Skeletal muscle tissue (tissue), 4 donors: ENCODE results near the gene BEND7. TPM values are rescaled to one million over a fixed set of nuclear protein-coding genes. Genes with fewer than 3 reads are reported as not detected.

ENCODE experiments used
- H3K27ac ChIP-seq: one replicate; pipeline ENCODE4 v1.7.0; 2013; ENCODE audit warnings: mild to moderate bottlenecking, low read depth, low read length, inconsistent platforms
- H3K27me3 ChIP-seq, 3 donors: one replicate each; pipeline ENCODE4 v1.7.0; 2013; ENCODE audit warnings: low read length in 3 of 3; ENCODE audit not compliant: control insufficient read depth in 3 of 3, insufficient read depth in 3 of 3
- H3K36me3 ChIP-seq, 3 donors: one replicate each; pipeline ENCODE4 v1.7.0; 2013; ENCODE audit warnings: low read length in 3 of 3; ENCODE audit not compliant: control insufficient read depth in 3 of 3, insufficient read depth in 3 of 3
- H3K4me1 ChIP-seq, 3 donors: one replicate each; pipeline ENCODE4 v1.7.0; 2013; ENCODE audit warnings: low read length in 3 of 3, mild to moderate bottlenecking in 3 of 3; ENCODE audit not compliant: control insufficient read depth in 3 of 3, insufficient read depth in 3 of 3
- H3K4me3 ChIP-seq, 3 donors: one replicate each; pipeline ENCODE4 v1.7.0; 2013; ENCODE audit warnings: low read length in 3 of 3
- H3K9ac ChIP-seq, 3 donors: one replicate each; pipeline ENCODE4 v1.7.0; 2013; ENCODE audit warnings: low read length in 3 of 3, mild to moderate bottlenecking in 3 of 3, moderate library complexity in 2 of 3, low read depth in 1 of 3
- H3K9me3 ChIP-seq, 3 donors: one replicate each; pipeline ENCODE4 v1.7.0; 2013; ENCODE audit warnings: low read length in 3 of 3; ENCODE audit not compliant: control insufficient read depth in 3 of 3
- total RNA-seq: library from RNA; depleted of rRNA; stranded (reverse); fragments of >200 nt; gene quantifications from one replicate; pipeline ENCODE4 v1.2.3, GENCODE V29; 2014
- donor health status: Osteomylitis.

BEND7 gene
- total RNA-seq, 1 donor from 2014 or later = 6.8 TPM

DNA sequence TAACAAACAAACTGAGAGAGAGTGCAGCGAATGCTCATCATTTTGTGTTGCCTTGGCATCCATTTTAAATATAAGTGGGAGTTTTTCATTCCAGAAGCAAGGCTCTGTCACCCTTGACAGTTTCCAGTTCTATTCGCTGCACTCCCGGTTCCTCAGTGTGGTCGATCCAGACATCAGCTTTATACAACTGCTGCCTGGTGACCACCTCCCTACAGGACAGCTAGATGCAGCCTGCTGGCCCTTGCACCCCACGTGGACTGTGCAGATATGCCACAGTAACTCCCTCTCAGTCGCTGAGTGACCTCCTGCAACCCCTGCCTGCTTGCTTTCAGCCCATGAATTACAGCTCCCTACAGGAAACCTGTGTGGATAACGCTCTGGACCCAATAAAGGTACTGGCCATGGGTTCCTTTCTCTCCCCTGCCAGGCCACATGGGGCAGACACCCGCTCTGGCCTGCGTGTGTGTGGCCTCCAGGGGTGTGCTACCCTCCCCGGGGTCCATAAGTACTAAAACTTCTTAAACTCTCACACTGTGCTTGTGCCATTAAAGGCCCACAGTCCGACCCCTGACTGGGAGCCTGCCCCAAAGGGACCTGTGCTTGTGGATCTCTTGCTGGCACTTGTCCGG, 23.6 kb downstream of the BEND7 start:
- Histone ChIP-seq H3K9me3 (no peaks in the 10 kb centered on the region), H3K4me3 (no peak overlapping the region), H3K36me3 (peaks cover 0 to 8% (median 5%) of the 10 kb centered on the region in 3 donors), H3K9ac (no peak overlapping the region), H3K4me1 (peaks cover 3 to 13% (median 11%) of the 10 kb centered on the region in 3 donors), H3K27me3 (no peaks in the 10 kb centered on the region), H3K27ac (no peak overlapping the region)

GRCh38 chr10:13503745-13504463, 24.9 kb downstream of the BEND7 start:
- Histone ChIP-seq H3K27me3 (no peaks in the 10 kb centered on the region), H3K4me3 (no peak overlapping the region), H3K9me3 (no peaks in the 10 kb centered on the region), H3K9ac (no peak overlapping the region), H3K4me1 (peaks cover 3 to 13% (median 11%) of the 10 kb centered on the region in 3 donors), H3K27ac (no peak overlapping the region), H3K36me3 (peaks cover 6 to 7% (median 7%) of the 10 kb centered on the region in 3 donors)

- Histone ChIP-seq H3K4me3 (no peak overlapping the region), H3K4me1 (peaks cover 3 to 13% (median 11%) of the 10 kb centered on the region in 3 donors), H3K9ac (peak overlapping the region in 1 of 3 donors; percentile 30), H3K36me3 (peaks cover 6 to 7% (median 7%) of the 10 kb centered on the region in 3 donors), H3K27me3 (no peaks in the 10 kb centered on the region), H3K27ac (no peak overlapping the region), H3K9me3 (no peaks in the 10 kb centered on the region)
Observed at GRCh38 chr10:13502380-13502779, 26.4 kb downstream of the BEND7 start.

DNA sequence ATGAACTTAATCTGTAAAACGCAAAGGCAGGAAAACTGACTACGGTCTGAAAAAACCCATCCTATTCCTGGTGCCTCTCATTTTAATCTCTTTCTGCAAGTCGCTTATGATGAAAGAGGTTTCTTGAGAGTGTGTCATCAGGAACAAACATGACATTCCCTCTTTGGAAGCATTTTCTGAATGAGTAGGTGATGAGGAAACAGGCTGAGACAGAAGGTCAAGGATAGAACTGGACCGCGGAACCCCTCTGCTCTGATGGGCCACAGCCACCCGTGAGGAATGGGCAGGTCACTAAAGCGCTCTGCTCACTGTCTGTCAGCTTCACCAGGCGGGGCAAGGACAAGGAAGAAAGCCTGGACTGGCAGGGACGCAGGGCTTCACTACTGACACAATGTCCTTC, 28.6 kb downstream of the BEND7 start:
- Histone ChIP-seq H3K27ac (no peak overlapping the region), H3K9me3 (no peaks in the 10 kb centered on the region), H3K4me3 (no peak overlapping the region), H3K9ac (no peak overlapping the region), H3K36me3 (peaks cover 7 to 24% (median 16%) of the 10 kb centered on the region in 3 donors), H3K27me3 (no peaks in the 10 kb centered on the region), H3K4me1 (peaks cover 3 to 13% (median 11%) of the 10 kb centered on the region in 3 donors)

GRCh38 chr10:13499150-13499549, 29.7 kb downstream of the BEND7 start:
- Histone ChIP-seq H3K27me3 (no peaks in the 10 kb centered on the region), H3K27ac (no peak overlapping the region), H3K9me3 (no peaks in the 10 kb centered on the region), H3K36me3 (peaks cover 7 to 24% (median 16%) of the 10 kb centered on the region in 3 donors), H3K4me1 (peaks cover 3 to 13% (median 11%) of the 10 kb centered on the region in 3 donors), H3K4me3 (no peak overlapping the region), H3K9ac (no peak overlapping the region)

DNA sequence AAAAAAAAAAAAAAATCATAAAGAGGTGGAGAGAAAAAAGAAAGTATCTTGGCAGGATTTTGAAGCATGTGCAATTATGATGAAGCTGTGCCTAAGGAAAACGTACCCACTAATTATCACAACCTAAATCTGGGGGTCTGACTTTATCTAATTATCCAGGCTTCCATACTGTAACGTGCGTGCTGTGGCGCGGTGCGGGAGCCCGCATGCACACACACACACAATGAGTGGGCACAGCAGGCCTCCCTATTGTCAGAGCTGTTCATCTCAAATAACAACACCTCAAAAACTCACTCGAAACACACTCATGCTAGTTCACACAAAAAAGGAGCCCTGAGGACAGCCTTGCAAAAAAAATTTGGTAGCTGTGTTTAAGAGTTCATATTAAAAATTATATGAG, 31.9 kb downstream of the BEND7 start:
- H3K4me3 ChIP-seq = no peak overlapping the region
- H3K27me3 ChIP-seq = no peaks in the 10 kb centered on the region
- peaks cover 7 to 24% (median 17%) of the 10 kb centered on the region in 3 donors for H3K36me3 ChIP-seq
- no peak overlapping the region for H3K27ac ChIP-seq
- no peaks in the 10 kb centered on the region for H3K9me3 ChIP-seq
- H3K9ac ChIP-seq = no peak overlapping the region
- no peaks in the 10 kb centered on the region for H3K4me1 ChIP-seq

DNA sequence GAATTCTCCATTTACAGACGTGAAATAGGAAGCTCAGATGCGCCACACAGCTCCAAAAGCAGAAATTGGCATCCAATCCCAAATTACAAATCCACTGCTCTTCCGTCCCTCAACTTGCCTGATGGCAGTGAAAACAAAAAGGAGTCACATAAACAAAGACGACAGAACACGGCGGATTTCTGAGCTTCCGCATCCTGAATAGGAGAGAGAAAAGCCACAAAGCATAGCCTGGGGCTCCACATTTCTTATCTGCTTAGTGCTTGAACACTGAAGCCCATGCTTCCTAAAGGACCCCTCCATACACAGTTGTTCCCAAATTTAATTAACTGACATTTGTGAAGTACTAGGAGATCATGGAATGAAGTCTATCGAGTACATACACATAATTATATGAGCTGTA, 32.6 kb downstream of the BEND7 start:
- Histone ChIP-seq H3K27me3 (no peaks in the 10 kb centered on the region), H3K27ac (no peak overlapping the region), H3K9ac (no peak overlapping the region), H3K9me3 (no peaks in the 10 kb centered on the region), H3K4me1 (no peaks in the 10 kb centered on the region), H3K36me3 (peaks cover 7 to 24% (median 17%) of the 10 kb centered on the region in 3 donors), H3K4me3 (no peak overlapping the region)

DNA sequence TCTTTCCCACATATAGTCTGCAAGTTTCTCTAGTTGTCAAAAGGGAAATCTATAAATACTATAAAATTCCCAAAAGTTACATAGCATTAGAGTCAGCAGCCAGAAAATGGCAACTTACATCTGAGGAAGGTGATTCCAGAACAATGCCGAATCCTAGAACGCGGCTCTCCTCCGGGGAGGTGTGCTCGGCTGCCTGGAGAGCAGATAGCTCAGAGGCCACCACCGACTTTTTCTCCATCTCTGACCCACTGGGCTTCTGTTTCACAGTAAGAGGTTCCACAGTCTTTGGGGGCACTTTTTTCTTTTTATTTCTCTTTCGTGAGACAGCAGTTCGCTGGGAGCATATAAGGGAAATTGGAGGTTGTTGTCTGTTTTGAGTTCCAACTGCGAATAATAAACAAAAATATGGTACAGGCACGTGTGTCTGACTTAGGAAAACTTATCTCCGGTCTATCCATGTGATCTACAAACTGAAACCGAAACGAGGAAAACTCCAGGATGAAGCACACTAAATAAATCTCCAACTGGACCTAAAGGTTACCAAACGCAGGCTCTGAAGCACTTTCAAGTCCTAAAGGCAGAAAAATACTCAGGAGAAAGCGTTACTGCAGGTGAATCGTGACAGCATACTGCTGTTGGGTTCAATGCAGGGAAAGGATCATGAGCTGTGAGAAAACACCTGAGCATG, 36.2 kb downstream of the BEND7 start:
- H3K27me3 ChIP-seq = no peaks in the 10 kb centered on the region
- H3K36me3 ChIP-seq = peaks cover 11 to 17% (median 15%) of the 10 kb centered on the region in 3 donors
- no peaks in the 10 kb centered on the region for H3K9me3 ChIP-seq
- H3K4me3 ChIP-seq = no peak overlapping the region
- no peaks in the 10 kb centered on the region for H3K4me1 ChIP-seq
- no peak overlapping the region for H3K9ac ChIP-seq
- H3K27ac ChIP-seq = no peak overlapping the region

DNA sequence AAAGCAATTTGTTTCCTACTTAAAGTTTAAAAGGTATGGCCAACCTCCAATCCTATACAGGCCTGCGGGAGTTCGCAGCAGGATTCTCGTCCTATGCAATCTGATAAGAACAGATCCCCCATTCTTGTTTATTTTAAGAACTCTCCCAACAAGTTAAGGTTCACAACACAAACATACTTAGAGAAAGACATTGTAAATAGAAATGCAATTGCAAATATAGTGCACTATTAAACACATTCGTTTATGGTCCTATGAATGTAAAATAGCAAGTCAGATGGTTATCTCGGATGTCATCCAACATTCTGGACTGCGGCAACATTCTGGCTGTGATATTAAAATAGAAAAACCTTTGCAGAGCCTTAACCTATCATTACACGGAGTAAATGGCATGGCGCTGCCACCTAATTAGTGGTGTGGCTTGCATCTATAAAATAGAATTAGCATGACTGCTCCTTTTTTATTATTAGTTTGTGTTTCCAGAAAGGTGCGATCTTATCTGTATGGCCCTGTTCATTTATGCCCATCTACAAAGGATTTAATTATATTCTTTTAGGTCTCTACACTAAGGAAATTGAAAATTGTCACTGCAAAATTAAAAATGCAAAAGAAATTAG, 37.0 kb downstream of the BEND7 start:
- Histone ChIP-seq H3K27ac (no peak overlapping the region), H3K27me3 (no peaks in the 10 kb centered on the region), H3K4me1 (no peaks in the 10 kb centered on the region), H3K9ac (no peak overlapping the region), H3K36me3 (peaks cover 11 to 16% (median 12%) of the 10 kb centered on the region in 3 donors), H3K4me3 (no peak overlapping the region), H3K9me3 (no peaks in the 10 kb centered on the region)
